HG03565 (cell line): ENCODE measurements around the gene ADAT3.

ENCODE experiments used
- ATAC-seq: cut with Tn5 transposase; IDR thresholded peaks from one replicate; pipeline ENCODE4 v1.9.1; 2021; ENCODE audit warnings: mild to moderate bottlenecking, moderate library complexity; ENCODE audit not compliant: unreplicated experiment

The ADAT3 gene

GRCh38 chr19:1955171-1956121 lies 50.2 kb downstream of the ADAT3 start:
- ATAC-seq = no peak

DNA sequence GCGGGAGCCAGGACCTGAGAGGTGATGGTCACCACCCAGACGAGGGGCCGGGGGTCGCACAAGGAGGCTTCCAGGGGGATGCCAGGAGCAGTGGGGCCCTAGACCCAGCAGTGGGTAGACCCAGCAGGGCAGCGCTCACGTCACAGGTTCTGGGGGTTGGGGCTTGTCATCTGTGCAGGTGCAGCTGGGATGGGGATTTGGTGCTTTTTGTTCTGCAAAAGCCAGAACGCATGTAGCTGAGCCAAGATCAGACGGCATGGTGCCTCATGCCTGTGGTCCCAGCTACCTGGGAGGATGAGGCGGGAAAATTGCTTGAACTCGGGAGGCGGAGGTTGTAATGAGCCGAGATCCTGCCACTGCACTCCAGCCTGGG lies 50.9 kb downstream of the ADAT3 start:
- no peak for ATAC-seq

GRCh38 chr19:1956868-1957492 lies 51.8 kb downstream of the ADAT3 start:
- no peak for ATAC-seq

DNA sequence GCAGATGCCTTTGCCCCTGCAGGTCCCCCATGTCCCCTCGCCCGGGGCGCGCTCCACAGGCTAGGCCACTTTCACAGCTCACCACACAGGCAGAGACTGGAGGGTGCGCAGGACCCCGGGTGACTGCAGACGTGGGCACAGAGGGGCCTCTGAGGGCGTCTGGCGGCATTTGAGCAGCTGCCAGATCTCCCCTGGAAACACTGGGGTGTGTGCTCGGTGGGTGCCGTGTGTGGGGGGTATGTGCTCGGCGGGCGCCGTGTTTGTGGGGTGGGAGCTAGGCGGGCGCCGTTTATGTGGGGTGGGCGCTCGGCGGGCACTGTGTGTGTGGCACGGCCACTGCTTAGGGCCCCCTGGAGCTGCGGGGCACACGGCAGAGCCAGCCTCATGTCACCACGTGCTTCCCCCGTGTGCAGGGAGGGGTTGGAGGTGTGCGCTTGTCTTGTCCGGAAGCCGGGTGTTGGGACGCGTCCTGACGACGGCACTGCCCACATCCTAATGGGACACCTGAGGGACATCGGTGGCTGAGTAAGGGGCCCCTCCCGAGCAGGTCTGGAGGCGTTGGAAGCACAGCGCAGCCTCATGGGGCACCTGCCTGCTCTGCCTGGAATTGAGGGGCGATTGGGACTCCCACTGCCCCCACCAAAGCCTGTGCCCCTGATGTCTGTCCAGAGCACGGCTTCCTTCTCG lies 52.5 kb downstream of the ADAT3 start:
- no peak for ATAC-seq

- ATAC-seq = no peak
Measured at GRCh38 chr19:1959928-1960589, 54.9 kb downstream of the ADAT3 start.

- ATAC-seq = no peak
Measured at GRCh38 chr19:1961000-1961883, 56.0 kb downstream of the ADAT3 start.

DNA sequence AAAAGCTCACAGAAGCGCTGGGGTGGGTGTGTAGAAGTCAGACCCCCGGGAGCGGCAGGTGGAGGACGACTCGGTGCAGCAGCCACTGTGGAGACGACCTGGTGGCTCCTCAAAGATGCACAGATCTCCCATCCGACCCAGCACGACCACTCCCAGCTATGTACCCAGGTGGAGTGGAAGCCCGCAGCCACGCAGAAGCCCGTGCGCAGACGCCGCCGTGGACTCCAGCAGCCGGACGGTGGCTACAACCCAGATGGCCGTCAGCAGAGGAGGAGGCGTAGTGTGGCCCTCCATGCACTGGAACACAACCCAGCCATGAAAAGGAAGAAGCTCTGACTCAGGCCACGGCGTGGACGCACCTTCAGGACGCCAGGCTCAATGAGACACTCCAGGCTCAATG lies 57.5 kb downstream of the ADAT3 start:
- ATAC-seq = no peak
